Left renal cortex interstitium (tissue), 4 donors: ENCODE data around the gene IGFBP3. TPM values are rescaled to one million over a fixed set of nuclear protein-coding genes. Genes with fewer than 3 reads are reported as not detected.

Source experiments
- DNase-seq, 4 donors: peaks; one replicate each; pipeline ENCODE4 v3.0.0-alpha.2; 2013; ENCODE audit warnings: low read depth in 4 of 4, low spot score in 2 of 4, missing footprints in 1 of 4
- polyA plus RNA-seq, 4 donors: library from polyadenylated mRNA; unstranded; fragments of 120-200 nt; gene quantifications; one replicate each; pipeline ENCODE4 v1.2.1, GENCODE V29; 2013; ENCODE audit not compliant: insufficient read length in 4 of 4

The IGFBP3 gene
- polyA plus RNA-seq, 4 donors = 81.6 to 112 (median 89.7) TPM

- no peak for DNase-seq
Measured at GRCh38 chr7:45923818-45924217, 2.7 kb upstream of the IGFBP3 start.

GRCh38 chr7:45923290-45923689 is 2.2 kb upstream of the IGFBP3 start:
- DNase-seq = peak in 1 of 4 donors; percentile 73

- no peak for DNase-seq
Measured at GRCh38 chr7:45922810-45923209, 1.7 kb upstream of the IGFBP3 start.

- DNase-seq = peak in 2 of 4 donors; percentile 76 to 77
Measured at GRCh38 chr7:45921699-45922519, 837 bp upstream of the IGFBP3 start.

- DNase-seq = no peak
Measured at GRCh38 chr7:45921381-45921698, 268 bp upstream of the IGFBP3 start.

GRCh38 chr7:45919993-45920459 is 1.0 kb downstream of the IGFBP3 start:
- no peak for DNase-seq

GRCh38 chr7:45919231-45919784 is 1.8 kb downstream of the IGFBP3 start:
- no peak for DNase-seq

- DNase-seq = no peak
Measured at GRCh38 chr7:45918556-45918955, 2.5 kb downstream of the IGFBP3 start.

GRCh38 chr7:45917658-45918057 is 3.4 kb downstream of the IGFBP3 start:
- no peak for DNase-seq

- DNase-seq = no peak
Measured at GRCh38 chr7:45917064-45917463, 4.0 kb downstream of the IGFBP3 start.

- DNase-seq = no peak
Measured at GRCh38 chr7:45915606-45916005, 5.5 kb downstream of the IGFBP3 start.

- DNase-seq = no peak
Measured at GRCh38 chr7:45914911-45915310, 6.2 kb downstream of the IGFBP3 start.

- DNase-seq = no peak
Measured at GRCh38 chr7:45912972-45913371, 8.1 kb downstream of the IGFBP3 start.

- no peak for DNase-seq
Measured at GRCh38 chr7:45911311-45911710, 9.8 kb downstream of the IGFBP3 start.

- no peak for DNase-seq
Measured at GRCh38 chr7:45910855-45911254, 10.2 kb downstream of the IGFBP3 start.

- DNase-seq = no peak
Measured at GRCh38 chr7:45909561-45909960, 11.5 kb downstream of the IGFBP3 start.

GRCh38 chr7:45902820-45903219 is 18.3 kb downstream of the IGFBP3 start:
- no peak for DNase-seq

- DNase-seq = no peak
Measured at GRCh38 chr7:45901566-45901965, 19.5 kb downstream of the IGFBP3 start.

GRCh38 chr7:45898222-45898621 is 22.9 kb downstream of the IGFBP3 start:
- no peak for DNase-seq

- DNase-seq = no peak
Measured at GRCh38 chr7:45897042-45897690, 23.9 kb downstream of the IGFBP3 start.

GRCh38 chr7:45894665-45895062 is 26.4 kb downstream of the IGFBP3 start:
- DNase-seq = no peak
